HG03439 (cell line): ENCODE results near the gene PLOD1.
"Not testable (repeated sequence)": the region's sequence is repeated elsewhere in the genome, so short reads cannot be mapped to it uniquely, and the experiment has no call there.

Experiments
- ATAC-seq: cut with Tn5 transposase; IDR thresholded peaks from one replicate; pipeline ENCODE4 v1.9.1; 2021; ENCODE audit warnings: mild to moderate bottlenecking, moderate library complexity; ENCODE audit not compliant: unreplicated experiment

Gene PLOD1

DNA sequence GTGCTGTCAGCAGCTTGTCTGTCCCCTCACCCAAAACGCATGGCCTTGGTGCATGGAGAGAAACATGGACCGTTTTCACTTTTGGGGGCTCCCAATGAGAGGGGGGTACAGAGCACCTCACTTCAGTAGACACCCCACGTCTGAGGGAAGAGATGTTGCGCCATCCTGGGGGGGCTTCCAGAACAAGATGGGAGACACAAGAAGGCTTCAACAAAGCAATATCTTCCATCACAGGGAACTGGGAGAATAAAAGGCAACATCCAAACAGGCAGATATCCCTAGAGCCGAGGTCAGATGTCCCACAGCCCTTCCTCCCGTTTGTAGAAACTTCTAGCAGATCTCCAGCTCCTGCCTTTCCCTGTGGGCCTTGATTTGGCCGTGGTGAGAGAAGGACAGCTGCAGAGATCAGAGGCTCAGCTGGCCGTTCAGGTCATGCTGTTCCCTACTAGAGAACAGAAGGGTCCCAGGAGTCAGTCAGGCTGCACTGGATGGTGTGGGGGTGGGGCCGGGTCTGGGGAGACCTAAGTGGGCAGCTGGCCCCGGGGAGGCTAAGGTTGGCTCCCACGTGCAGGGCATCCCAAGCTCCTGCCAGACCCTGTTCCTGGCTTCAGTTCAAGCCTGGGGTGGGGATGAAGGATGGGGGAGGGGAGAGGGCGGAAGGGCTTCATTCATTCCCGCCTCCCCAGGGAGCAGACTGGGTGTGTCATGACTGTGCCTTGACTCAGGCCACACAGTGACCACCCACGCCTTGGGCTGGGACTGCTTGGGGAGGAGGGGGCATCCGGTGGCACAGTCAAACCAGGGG, 4.4 kb downstream of the PLOD1 start:
- ATAC-seq: no peak

GRCh38 chr1:11939794-11940193, 5.3 kb downstream of the PLOD1 start:
- ATAC-seq: not testable (repeated sequence)

- no peak for ATAC-seq
These were observed 5.9 kb downstream of the PLOD1 start for GRCh38 chr1:11940260-11940921.

DNA sequence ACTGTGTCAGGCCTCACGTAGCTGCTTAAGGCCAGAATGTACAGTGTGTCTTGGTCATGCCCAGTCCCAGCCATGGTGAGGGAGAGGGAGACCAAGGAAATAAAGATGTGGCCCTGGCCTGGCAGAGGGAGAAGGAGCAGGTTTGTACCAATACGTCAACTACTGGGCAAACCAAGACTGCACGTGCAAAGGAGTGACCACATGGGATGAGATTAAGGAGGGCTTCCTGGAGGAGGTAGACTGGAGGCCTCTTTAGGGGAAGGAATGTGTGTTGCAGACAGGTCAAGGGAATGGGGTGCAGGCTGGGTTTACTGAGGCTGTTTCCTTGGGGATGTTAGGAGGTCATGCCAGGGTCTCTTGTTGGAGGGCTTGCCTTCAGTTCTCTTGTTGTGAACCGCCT, 7.8 kb downstream of the PLOD1 start:
- ATAC-seq: no peak

DNA sequence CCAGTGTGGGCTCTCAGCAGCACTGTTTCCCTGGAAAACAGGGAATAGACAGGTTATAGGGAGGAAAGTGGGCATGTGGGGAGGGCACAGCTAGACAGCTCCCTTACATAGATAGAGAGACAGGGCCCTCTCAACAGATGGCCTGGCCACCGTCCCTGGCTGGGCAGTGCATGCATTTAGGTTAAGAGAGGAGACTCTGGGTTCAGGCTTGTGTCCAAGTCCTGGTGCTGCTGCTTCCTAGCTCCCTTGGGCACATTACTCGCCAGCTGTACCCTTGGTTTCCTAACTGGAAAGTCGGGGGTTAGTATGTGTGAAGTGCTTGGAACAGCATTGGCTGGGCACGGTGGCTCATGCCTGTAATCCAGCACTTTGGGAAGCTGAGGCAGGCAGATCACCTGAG, 9.1 kb downstream of the PLOD1 start:
- ATAC-seq: no peak

- no peak for ATAC-seq
These were observed 9.9 kb downstream of the PLOD1 start for GRCh38 chr1:11944358-11944931.

DNA sequence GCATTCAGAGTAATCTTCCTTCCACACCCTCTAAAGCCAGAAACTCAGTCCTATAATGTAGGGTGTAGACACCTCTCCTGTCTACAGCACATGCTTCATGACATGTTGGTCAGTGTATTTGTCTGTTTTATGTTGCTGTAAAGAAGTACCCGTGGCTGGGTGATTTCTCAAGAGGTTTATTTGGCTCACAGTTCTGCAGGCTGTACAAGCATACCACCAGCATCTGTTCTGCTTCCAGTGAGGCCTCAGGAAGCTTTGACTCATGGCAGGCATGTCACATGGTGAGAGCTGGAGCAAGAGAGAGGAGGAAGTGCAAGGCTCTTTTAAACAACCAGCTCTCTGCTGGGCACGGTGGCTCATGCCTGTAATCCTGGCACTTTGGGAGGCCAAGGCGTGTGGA, 12.1 kb downstream of the PLOD1 start:
- no peak for ATAC-seq

DNA sequence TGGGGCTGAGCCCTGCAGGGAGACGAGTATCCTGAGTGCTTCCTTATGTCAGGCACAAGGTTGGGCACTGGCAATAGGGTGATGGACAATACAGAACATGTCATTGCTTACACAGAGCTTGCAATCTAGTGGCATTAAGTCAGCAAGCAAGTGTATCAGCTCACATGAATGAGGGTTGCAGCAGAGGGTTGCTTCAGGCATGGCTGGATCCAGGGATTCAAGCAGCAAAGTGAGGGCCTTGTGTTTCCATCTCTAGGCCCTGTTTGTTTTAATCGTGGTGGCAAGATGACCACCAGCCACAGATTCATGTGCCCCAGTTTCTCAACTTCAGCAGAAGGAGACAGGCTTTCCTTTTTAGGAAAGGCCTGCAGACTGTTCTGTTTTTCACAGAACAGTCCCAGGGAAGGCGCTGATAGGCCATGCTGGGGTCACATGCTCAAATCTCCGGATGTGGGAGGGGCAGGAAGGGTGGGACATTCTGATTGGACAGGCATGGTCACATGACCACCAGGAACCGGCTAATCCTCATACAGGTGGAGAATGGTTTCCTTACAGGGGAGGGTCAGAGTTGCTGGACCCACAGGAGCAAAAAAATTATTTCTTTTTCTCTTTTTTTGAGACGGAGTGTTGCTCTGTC, 14.4 kb downstream of the PLOD1 start:
- no peak for ATAC-seq

DNA sequence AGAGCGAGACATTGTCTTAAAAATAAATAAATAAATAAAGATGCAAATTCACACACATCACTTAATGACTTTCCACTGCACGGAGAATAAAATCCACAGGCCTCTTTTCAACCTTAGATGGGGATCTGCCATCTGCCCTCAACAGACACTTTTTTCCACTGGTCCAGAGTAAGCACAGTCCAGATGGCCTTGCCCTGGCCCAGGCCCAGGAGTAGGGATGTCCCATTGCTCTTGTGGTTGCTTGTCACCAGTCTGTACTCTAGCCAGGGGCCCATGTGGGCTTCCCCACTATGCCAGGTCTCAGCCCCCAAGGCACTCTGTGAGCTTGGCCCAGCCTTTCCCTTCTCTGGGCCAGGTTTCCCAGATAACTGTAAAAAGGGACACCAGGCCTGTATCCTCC, 17.4 kb downstream of the PLOD1 start:
- ATAC-seq: no peak

- no peak for ATAC-seq
These were observed 18.1 kb downstream of the PLOD1 start for GRCh38 chr1:11952455-11953109.

DNA sequence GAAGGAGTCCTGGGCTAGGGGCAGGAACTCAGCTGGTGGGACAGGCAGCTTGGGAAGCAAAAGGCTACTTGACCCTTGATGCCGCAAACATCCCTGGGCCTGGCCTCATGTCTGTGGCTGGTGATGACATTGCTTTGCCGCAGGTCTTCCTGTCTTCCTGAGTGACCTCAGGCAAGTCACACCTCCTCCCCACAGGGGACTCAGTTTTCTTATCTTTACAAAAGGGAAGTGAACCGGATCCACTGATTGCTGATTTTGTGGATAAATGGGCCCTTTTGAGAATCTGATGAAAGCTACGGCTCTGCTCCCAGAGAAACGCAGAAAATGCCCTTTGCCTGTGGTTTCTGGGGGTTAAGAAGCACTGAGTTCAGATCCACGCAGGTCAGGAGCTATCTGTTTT, 20.7 kb downstream of the PLOD1 start:
- no peak for ATAC-seq

- no peak for ATAC-seq
These were observed 22.9 kb downstream of the PLOD1 start for GRCh38 chr1:11957398-11957797.

GRCh38 chr1:11957897-11958296, 23.4 kb downstream of the PLOD1 start:
- no peak for ATAC-seq

GRCh38 chr1:11960276-11960675, 25.8 kb downstream of the PLOD1 start:
- ATAC-seq: no peak

DNA sequence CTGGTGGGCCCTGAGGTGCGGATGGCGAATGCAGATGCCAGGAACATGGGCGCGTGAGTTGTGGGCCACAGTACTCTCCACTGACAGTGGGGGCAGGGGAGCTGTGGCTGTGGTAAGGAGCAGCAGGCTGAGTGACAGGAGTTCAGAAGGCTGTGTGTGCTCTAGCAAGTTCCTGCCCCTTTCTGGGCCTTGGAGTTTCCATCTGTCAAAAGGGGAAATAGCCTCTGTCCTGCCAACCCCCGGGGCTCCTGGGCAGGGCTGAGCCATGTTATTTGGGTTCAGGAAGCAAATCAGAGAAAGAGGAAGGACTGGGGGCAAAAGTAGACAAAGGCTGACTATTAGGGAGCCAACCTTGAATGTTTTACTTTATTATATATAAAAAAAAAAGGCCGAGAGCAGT, 26.2 kb downstream of the PLOD1 start:
- ATAC-seq: no peak

- ATAC-seq: no peak
These were observed 26.7 kb downstream of the PLOD1 start for GRCh38 chr1:11961230-11961629.

DNA sequence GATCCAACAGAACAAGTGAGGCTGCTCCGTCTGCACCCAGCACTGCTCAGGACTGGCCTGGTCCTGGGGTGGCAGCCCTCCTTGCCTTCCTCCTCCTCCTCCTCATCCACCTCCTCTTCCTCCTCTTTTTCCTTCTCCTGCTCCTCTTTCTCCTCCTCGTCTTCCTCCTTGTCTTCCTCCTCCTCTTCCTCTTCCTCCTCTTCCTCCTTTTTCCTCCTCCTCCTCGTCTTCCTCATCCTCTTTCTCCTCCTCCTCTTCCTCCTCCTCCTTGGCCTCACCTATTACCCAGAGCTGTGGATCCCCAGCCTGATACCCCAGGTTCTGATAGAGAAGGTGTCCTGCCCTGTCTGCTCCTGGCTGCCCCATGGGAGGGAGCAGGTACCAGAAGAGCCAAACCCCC, 29.1 kb downstream of the PLOD1 start:
- ATAC-seq: no peak

DNA sequence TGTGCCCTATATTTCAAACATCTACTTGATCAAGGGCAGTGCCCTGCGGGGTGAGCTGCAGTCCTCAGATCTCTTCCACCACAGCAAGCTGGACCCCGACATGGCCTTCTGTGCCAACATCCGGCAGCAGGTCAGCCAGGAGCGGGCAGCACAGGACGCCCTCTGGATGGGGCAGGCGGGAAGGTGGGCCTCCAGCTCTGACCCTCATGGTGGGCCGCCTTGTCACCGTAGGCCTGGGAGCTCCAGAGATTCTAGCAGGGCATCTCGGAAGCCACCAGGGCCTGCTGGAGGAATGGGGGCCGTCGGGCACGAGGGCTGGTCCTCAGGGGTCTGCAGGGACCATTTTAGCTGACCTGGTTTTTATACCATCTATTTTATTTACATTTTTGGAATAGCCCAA, 30.1 kb downstream of the PLOD1 start:
- no peak for ATAC-seq

DNA sequence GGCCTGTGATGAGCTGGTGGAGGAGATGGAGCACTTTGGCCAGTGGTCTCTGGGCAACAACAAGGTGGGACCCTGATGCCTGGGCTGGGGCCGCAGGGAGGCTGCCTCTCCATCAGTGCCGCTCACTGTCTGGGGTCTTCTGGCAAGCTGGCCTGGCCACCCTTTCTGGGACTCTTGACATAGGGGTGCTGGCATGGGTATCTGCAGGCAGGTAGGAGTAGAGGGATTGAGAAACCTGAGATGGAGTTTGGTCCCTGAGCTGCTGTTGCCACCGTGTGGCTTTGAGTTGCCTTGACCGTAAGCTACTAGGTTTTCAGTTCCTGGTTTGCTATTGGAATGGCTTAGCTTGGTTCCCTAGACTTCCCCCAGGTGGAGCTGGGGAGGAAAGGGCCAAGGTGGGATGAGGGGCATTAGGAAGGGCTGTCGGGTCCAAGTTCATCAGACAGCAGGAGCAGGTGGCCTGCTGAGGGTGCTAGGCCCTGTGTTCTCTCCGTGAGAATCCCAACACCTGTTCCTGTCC, 32.6 kb downstream of the PLOD1 start:
- ATAC-seq: no peak

DNA sequence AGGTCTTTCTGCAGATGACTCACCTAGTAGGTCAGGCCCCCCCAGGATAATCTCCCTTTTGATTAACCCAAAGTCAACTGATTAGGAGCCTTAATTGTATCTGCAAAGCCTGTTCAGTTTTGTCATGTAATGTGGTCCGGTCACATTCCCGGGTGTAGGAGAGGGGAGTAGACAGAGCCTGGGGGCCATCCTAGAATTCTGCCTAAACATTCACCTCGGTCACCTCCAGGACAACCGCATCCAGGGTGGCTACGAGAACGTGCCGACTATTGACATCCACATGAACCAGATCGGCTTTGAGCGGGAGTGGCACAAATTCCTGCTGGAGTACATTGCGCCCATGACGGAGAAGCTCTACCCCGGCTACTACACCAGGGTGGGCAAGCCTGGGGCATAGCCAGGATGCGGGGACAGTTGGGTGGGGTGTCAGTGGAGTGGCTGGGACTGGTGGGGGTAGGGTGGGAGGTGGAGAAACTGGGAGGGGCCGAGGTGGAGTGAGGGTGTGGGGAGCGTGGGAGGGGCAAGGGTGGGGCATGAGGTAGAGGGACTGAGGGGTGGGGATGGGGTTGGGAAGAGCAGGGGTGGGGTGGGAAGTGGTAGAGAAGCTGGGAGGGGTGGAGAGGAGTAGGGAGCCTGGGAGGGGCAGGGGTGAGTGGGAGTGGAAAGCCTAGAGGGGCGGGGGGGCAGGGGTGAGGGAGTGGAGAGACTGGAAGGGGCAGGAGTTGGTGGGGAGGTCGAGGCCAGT, 36.1 kb downstream of the PLOD1 start:
- no peak for ATAC-seq
